ENCODE results near the gene RAP1GAP2.

DNA sequence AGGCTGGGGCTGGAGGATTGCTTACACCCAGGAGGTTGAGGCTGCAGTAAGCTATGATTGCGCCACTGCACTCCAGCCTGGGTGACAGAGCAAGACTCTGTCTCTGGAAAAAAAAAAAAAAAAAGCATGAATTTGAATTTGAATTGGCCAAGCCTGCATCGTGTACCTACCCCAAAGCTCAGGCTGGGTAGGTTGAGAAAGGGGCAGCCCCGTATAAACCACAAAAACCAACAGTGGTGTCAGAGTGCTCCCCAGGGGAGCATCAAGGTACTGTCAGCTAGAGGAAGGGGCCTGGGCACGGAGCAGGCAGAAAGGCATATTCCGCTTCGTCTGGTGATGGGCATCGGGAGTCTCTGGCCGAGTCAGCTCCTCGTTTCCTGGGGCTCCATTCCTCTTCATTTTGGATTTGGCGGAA lies 40.9 kb downstream of the RAP1GAP2 start:
- TF ChIP-seq PAX5 (IDR thresholded peaks at IDR 0.05; ENCODE audit: insufficient read depth, low read length, severe bottlenecking) = no peak
- TF ChIP-seq POLR2AphosphoS5 (IDR thresholded peaks at IDR 0.05; ENCODE audit: low read depth, low read length) = no peak
- no peak for TF ChIP-seq POLR2A (IDR thresholded peaks at IDR 0.05; ENCODE audit: low read depth, low read length)
- peak; percentile 85; the same call in 1 of the 2 replicates for TF ChIP-seq POU2F2 (IDR thresholded peaks at IDR 0.05; ENCODE audit: low read depth, low read length)
- TF ChIP-seq SPI1 (IDR thresholded peaks at IDR 0.05; ENCODE audit: low read depth, low read length) = no peak
- TF ChIP-seq TAF1 (IDR thresholded peaks at IDR 0.05; ENCODE audit: low read depth, low read length) = no peak
